HepG2 (cell line): ENCODE results near the gene SLC8A2. TPM values are rescaled to one million over a fixed set of nuclear protein-coding genes. Genes with fewer than 3 reads are reported as not detected.
A peak's percentile ranks its signal among the peaks of the same experiment; 100 is the strongest.

Experiments
- ATAC-seq: fragments of 200-7000 bp; cut with Tn5 transposase; 3 replicates; pipeline ENCODE4 v1.9.1; 2020; ENCODE audit warnings: mild to moderate bottlenecking, moderate library complexity
- BruUV-seq: library from RNA; stranded (reverse); fragments of 400-500 nt; replicated peaks from 2 replicates; lab custom pipeline; 2021; lab: Mats Ljungman, UMichigan
- CTCF ChIA-PET: fragments of 300-600 bp; formaldehyde crosslinking; extraction: SDS; loops from one replicate; lab custom pipeline; 2021; ENCODE audit warnings: low total read pairs, inconsistent platforms, low intra/inter-chr PET ratio; lab: Yijun Ruan, JAX
- POLR2A ChIA-PET: fragments of 350-600 bp; sonication (Branson Sonifier 250); formaldehyde crosslinking; loops from one replicate; lab custom pipeline; 2020; ENCODE audit warnings: antibody characterized with exemption, inconsistent platforms; lab: Yijun Ruan, JAX
- DNase-seq: peaks from one replicate; pipeline ENCODE4 v3.0.0-alpha.2; 2015; ENCODE audit warnings: low spot score
- FAIRE-seq: peaks from 3 replicates; lab custom pipeline; 2011; peaks lifted over from hg19 to GRCh38; lab: Jason Lieb, UNC
- H2AFZ ChIP-seq: one replicate; pipeline ENCODE4 v1.6.1; 2011; ENCODE audit warnings: low read length, inconsistent platforms
- H3K27ac ChIP-seq: fragments of 300-600 bp; 3 replicates; pipeline ENCODE4 v1.8.0; 2011; ENCODE audit warnings: mixed run types, mild to moderate bottlenecking, mixed read lengths, low read length, inconsistent platforms; ENCODE audit not compliant: insufficient read depth; ENCODE audit errors: extremely low read length
- H3K27me3 ChIP-seq, 2 experiments: fragments of 200-600 bp in 1 of 2; 2 replicates in 1 of 2; 3 replicates in 1 of 2; pipeline versions ENCODE4 v1.6.0 to v1.8.0; 2011; ENCODE audit warnings: low read length in 2 of 2, mild to moderate bottlenecking in 2 of 2, moderate library complexity in 2 of 2, inconsistent platforms in 1 of 2; ENCODE audit not compliant: insufficient read depth in 2 of 2, control insufficient read depth in 1 of 2
- H3K36me3 ChIP-seq, 2 experiments: fragments of 200-600 bp in 1 of 2; replicated peaks in 1 of 2; 2 replicates in 1 of 2; 3 replicates in 1 of 2; pipeline versions ENCODE4 v1.5.1 to v1.8.0; 2011; ENCODE audit warnings: low read length in 2 of 2, inconsistent platforms in 1 of 2; ENCODE audit not compliant: insufficient read depth in 2 of 2, control insufficient read depth in 1 of 2
- H3K4me1 ChIP-seq: 2 replicates; pipeline ENCODE4 v1.5.1; 2012; ENCODE audit warnings: low read length, inconsistent platforms; ENCODE audit not compliant: insufficient read depth
- H3K4me2 ChIP-seq: 2 replicates; pipeline ENCODE4 v1.6.0; 2011; ENCODE audit warnings: low read depth, low read length, inconsistent platforms
- H3K4me3 ChIP-seq, 3 experiments: fragments of 200-600 bp in 1 of 3; sonication (generic), shearing (Covaris generic) in 1 of 3; replicated peaks in 1 of 3; 2 replicates each; pipeline ENCODE4 v1.5.1; 2011 to 2016; ENCODE audit warnings: low read length in 3 of 3, inconsistent platforms in 2 of 3, low read depth in 2 of 3, mild to moderate bottlenecking in 2 of 3, control low read depth in 1 of 3, mixed read lengths in 1 of 3; ENCODE audit not compliant: insufficient read depth in 1 of 3
- H3K79me2 ChIP-seq: one replicate; pipeline ENCODE4 v1.6.1; 2011; ENCODE audit warnings: low read length, inconsistent platforms; ENCODE audit not compliant: insufficient read depth
- H3K9ac ChIP-seq: 2 replicates; pipeline ENCODE4 v1.6.0; 2011; ENCODE audit warnings: mild to moderate bottlenecking, low read depth, low read length, inconsistent platforms; ENCODE audit not compliant: insufficient read depth
- H3K9me3 ChIP-seq: 2 replicates; pipeline ENCODE4 v1.5.1; 2012; ENCODE audit warnings: mild to moderate bottlenecking, low read length
- H4K20me1 ChIP-seq: 2 replicates; pipeline ENCODE4 v1.6.0; 2011; ENCODE audit warnings: inconsistent platforms, mild to moderate bottlenecking, low read length, moderate library complexity; ENCODE audit not compliant: insufficient read depth
- CERS6 ChIP-seq: sonication (generic); formaldehyde crosslinking; IDR thresholded peaks from 2 replicates; pipeline ENCODE4 v1.5.0; 2020; ENCODE audit warnings: missing genetic modification reagents
- CHCHD3 ChIP-seq: sonication (generic); formaldehyde crosslinking; IDR thresholded peaks from 2 replicates; pipeline ENCODE4 v1.8.0; 2022; ENCODE audit warnings: mild to moderate bottlenecking, missing genetic modification reagents, moderate library complexity
- HMG20B ChIP-seq: conservative IDR thresholded peaks from 2 replicates; pipeline ENCODE4 v1.6.1; 2016; ENCODE audit warnings: missing genetic modification reagents, missing compliant biosample characterization
- KAT8 ChIP-seq: IDR thresholded peaks from 2 replicates; pipeline ENCODE4 v1.6.1; 2016; ENCODE audit warnings: missing genetic modification reagents, missing compliant biosample characterization
- MTA1 ChIP-seq: sonication (generic); formaldehyde crosslinking; IDR thresholded peaks from 2 replicates; pipeline ENCODE4 v1.4.0; 2020; ENCODE audit warnings: missing genetic modification reagents, mild to moderate bottlenecking, borderline replicate concordance
- NFRKB ChIP-seq: fragments of 450-650 bp; IDR thresholded peaks from 2 replicates; pipeline ENCODE4 v1.6.1; 2017
- POLR2AphosphoS2 ChIP-seq: IDR thresholded peaks from 2 replicates; pipeline ENCODE4 v1.6.1; 2011; ENCODE audit warnings: low read depth, low read length, improper control_type of control experiment
- SP140L ChIP-seq: sonication (generic); formaldehyde crosslinking; IDR thresholded peaks from 2 replicates; pipeline ENCODE4 v1.4.0; 2020; ENCODE audit warnings: missing genetic modification reagents, borderline replicate concordance
- U2AF1 ChIP-seq: fragments of 200-400 bp; formaldehyde crosslinking; optimal IDR thresholded peaks from 2 replicates; pipeline ENCODE3; 2017; ENCODE audit warnings: mild to moderate bottlenecking, low read depth, low read length
- ZBTB8A ChIP-seq: sonication (generic); formaldehyde crosslinking; IDR thresholded peaks from 2 replicates; pipeline ENCODE4 v1.4.0; 2020; ENCODE audit warnings: mild to moderate bottlenecking, low read depth, missing genetic modification reagents, borderline replicate concordance
- ZFX ChIP-seq: sonication (generic); formaldehyde crosslinking; IDR thresholded peaks from 2 replicates; pipeline ENCODE4 v1.4.0; 2020; ENCODE audit warnings: mild to moderate bottlenecking, low read depth, missing genetic modification reagents, moderate library complexity
- ZNF317 ChIP-seq: sonication (generic); formaldehyde crosslinking; IDR thresholded peaks from 2 replicates; pipeline ENCODE4 v1.5.0; 2020; ENCODE audit warnings: mild to moderate bottlenecking, missing genetic modification reagents
- ZNF720 ChIP-seq: sonication (generic); formaldehyde crosslinking; IDR thresholded peaks from 2 replicates; pipeline ENCODE4 v1.4.0; 2020; ENCODE audit warnings: missing genetic modification reagents
- WGBS: methylation state at CpG from one replicate; pipeline ENCODE4 v1.1.6; 2017; ENCODE audit warnings: low lambda C conversion rate; 5-methylcytosine and 5-hydroxymethylcytosine counted together
- in situ Hi-C: cut with HindIII; loops from 2 replicates; pipeline ENCODE4 v1.10.0; 2017; ENCODE audit warnings: low pct_unique_long_range_greater_than_20kb; ENCODE audit not compliant: extremely low pct_ligation_motif_present
- intact Hi-C: fragments of 100-400 bp; cut with micrococcal nuclease; formaldehyde crosslinking; loops from one replicate; pipeline ENCODE4 v1.10.0; 2022; ENCODE audit not compliant: unreplicated experiment
- polyA plus RNA-seq, 8 experiments: library from polyadenylated mRNA; depleted of rRNA in 3 of 8; stranded (reverse) in 7 of 8; unstranded in 1 of 8; fragments of >200 nt; fragmentation: Illumina TruSeq in 4 of 8; extraction: Trizol in 4 of 8; gene quantifications; 2 replicates each; pipeline versions ENCODE4 v1.2.1 to v1.2.3, GENCODE V29; 2011 to 2016; ENCODE audit warnings: low read depth in 4 of 8, missing spikeins in 1 of 8, mixed read lengths in 1 of 8; ENCODE audit not compliant: insufficient read depth in 1 of 8
- total RNA-seq, 5 experiments: library from RNA; depleted of rRNA; stranded (reverse); fragments of >200 nt; fragmentation: Illumina TruSeq; extraction: Trizol; gene quantifications; 2 replicates each; pipeline ENCODE4 v1.2.3, GENCODE V29; 2016; ENCODE audit warnings: low read depth in 1 of 5
- TF ChIP-seq, protein P1 (sequence below): sonication (generic); formaldehyde crosslinking; conservative IDR thresholded peaks from 2 replicates; pipeline ENCODE4 v1.4.0; 2020; ENCODE audit warnings: missing genetic modification reagents
- TF ChIP-seq, protein P2 (sequence below): sonication (generic); formaldehyde crosslinking; IDR thresholded peaks from 2 replicates; pipeline ENCODE4 v1.4.0; 2020; ENCODE audit warnings: missing genetic modification reagents
- TF ChIP-seq, protein P3 (sequence below): sonication (generic); formaldehyde crosslinking; conservative IDR thresholded peaks from 2 replicates; pipeline ENCODE4 v1.4.0; 2020; ENCODE audit warnings: missing genetic modification reagents

SLC8A2 gene
- total and polyA plus RNA-seq, 2 of the 13 experiments (the other 11 are each of a cell fraction or from before 2014, with no cell fraction given): 0.02 TPM; not detected in 1

GRCh38 chr19:47445527-47445926, 26.2 kb downstream of the SLC8A2 start:
- no peak overlapping the region for H3K27ac ChIP-seq

More at GRCh38 chr19:47445527-47445926, 26.2 kb downstream of the SLC8A2 start:
- Histone ChIP-seq H3K27me3 (peaks cover 0 to 32% of the 10 kb centered on the region in 2 experiments), H3K9me3 (no peaks in the 10 kb centered on the region), H2AFZ (no peak overlapping the region), H3K4me3 (peak overlapping the region in 1 of 3 experiments; percentile 38; a peak in 1 of 6 replicates)
- BruUV-seq: no TSS peak
- FAIRE-seq: no peak
- TF ChIP-seq, protein P1, sequence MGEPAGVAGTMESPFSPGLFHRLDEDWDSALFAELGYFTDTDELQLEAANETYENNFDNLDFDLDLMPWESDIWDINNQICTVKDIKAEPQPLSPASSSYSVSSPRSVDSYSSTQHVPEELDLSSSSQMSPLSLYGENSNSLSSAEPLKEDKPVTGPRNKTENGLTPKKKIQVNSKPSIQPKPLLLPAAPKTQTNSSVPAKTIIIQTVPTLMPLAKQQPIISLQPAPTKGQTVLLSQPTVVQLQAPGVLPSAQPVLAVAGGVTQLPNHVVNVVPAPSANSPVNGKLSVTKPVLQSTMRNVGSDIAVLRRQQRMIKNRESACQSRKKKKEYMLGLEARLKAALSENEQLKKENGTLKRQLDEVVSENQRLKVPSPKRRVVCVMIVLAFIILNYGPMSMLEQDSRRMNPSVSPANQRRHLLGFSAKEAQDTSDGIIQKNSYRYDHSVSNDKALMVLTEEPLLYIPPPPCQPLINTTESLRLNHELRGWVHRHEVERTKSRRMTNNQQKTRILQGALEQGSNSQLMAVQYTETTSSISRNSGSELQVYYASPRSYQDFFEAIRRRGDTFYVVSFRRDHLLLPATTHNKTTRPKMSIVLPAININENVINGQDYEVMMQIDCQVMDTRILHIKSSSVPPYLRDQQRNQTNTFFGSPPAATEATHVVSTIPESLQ (CRISPR knock-in tag): no peak
- no peak for TF ChIP-seq KAT8 (CRISPR knock-in tag)
- TF ChIP-seq, protein P2, sequence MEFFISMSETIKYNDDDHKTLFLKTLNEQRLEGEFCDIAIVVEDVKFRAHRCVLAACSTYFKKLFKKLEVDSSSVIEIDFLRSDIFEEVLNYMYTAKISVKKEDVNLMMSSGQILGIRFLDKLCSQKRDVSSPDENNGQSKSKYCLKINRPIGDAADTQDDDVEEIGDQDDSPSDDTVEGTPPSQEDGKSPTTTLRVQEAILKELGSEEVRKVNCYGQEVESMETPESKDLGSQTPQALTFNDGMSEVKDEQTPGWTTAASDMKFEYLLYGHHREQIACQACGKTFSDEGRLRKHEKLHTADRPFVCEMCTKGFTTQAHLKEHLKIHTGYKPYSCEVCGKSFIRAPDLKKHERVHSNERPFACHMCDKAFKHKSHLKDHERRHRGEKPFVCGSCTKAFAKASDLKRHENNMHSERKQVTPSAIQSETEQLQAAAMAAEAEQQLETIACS (CRISPR knock-in tag): no peak
- TF ChIP-seq POLR2AphosphoS2: no peak
- no peak for TF ChIP-seq NFRKB
- TF ChIP-seq MTA1 (CRISPR knock-in tag): no peak
- no peak for TF ChIP-seq SP140L (CRISPR knock-in tag)
- TF ChIP-seq, protein P3, sequence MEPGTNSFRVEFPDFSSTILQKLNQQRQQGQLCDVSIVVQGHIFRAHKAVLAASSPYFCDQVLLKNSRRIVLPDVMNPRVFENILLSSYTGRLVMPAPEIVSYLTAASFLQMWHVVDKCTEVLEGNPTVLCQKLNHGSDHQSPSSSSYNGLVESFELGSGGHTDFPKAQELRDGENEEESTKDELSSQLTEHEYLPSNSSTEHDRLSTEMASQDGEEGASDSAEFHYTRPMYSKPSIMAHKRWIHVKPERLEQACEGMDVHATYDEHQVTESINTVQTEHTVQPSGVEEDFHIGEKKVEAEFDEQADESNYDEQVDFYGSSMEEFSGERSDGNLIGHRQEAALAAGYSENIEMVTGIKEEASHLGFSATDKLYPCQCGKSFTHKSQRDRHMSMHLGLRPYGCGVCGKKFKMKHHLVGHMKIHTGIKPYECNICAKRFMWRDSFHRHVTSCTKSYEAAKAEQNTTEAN (CRISPR knock-in tag): no peak
- TF ChIP-seq ZNF720 (CRISPR knock-in tag): no peak
- no peak for TF ChIP-seq U2AF1
- TF ChIP-seq ZNF317: no peak
- TF ChIP-seq ZBTB8A (CRISPR knock-in tag): no peak
- no peak for TF ChIP-seq CHCHD3
- TF ChIP-seq HMG20B (CRISPR knock-in tag): no peak
- TF ChIP-seq ZFX (CRISPR knock-in tag): no peak
- TF ChIP-seq CERS6: no peak
- TF ChIP-seq, all 625 proteins: peak for 0
- intact Hi-C loops: no loop called here
- POLR2A ChIA-PET: no interaction called here
- Histone ChIP-seq H3K4me1 (peaks cover 18% of the 10 kb centered on the region; the same call in 1 of the 2 replicates), H3K4me2 (peak overlapping the region; percentile 63), H4K20me1 (no peaks in the 10 kb centered on the region), H3K79me2 (no peaks in the 10 kb centered on the region), H3K36me3 (no peaks in the 10 kb centered on the region), H3K9ac (no peak overlapping the region)
- in situ Hi-C loops: no loop called here
- CTCF ChIA-PET: no interaction called here
- WGBS: 21% methylated on average over 4 of the region's 4 CpGs
- no peak for ATAC-seq
- no peak for DNase-seq
